ENCODE results near the gene SS18. TPM values are rescaled to one million over a fixed set of nuclear protein-coding genes. Genes with fewer than 3 reads are reported as not detected.

SS18 gene
- total RNA-seq, 2 donors from 2014 or later, result 36.6 to 49.8 TPM

GRCh38 chr18:26014462-26014861, 76.0 kb downstream of the SS18 start:
- no peak for DNase-seq
- Histone ChIP-seq H3K27ac (no peak overlapping the region), H3K9me3 (no peaks in the 10 kb centered on the region), H3K36me3 (replicated peaks in 1 of 2; ENCODE audit: insufficient read depth in 1 of 2, low read depth in 2 of 2) (peaks cover 0 to 9% of the 10 kb centered on the region in 2 donors), H3K27me3 (no peaks in the 10 kb centered on the region), H3K4me1 (no peaks in the 10 kb centered on the region), H3K4me3 (no peak overlapping the region)
- ATAC-seq, result no peak
- intact Hi-C loops (cut with DNase I), result no loop called here
- TF ChIP-seq POLR2A (IDR thresholded peaks at IDR 0.05), result no peak
- TF ChIP-seq, protein P1, sequence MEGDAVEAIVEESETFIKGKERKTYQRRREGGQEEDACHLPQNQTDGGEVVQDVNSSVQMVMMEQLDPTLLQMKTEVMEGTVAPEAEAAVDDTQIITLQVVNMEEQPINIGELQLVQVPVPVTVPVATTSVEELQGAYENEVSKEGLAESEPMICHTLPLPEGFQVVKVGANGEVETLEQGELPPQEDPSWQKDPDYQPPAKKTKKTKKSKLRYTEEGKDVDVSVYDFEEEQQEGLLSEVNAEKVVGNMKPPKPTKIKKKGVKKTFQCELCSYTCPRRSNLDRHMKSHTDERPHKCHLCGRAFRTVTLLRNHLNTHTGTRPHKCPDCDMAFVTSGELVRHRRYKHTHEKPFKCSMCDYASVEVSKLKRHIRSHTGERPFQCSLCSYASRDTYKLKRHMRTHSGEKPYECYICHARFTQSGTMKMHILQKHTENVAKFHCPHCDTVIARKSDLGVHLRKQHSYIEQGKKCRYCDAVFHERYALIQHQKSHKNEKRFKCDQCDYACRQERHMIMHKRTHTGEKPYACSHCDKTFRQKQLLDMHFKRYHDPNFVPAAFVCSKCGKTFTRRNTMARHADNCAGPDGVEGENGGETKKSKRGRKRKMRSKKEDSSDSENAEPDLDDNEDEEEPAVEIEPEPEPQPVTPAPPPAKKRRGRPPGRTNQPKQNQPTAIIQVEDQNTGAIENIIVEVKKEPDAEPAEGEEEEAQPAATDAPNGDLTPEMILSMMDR (IDR thresholded peaks at IDR 0.05), result no peak

- Histone ChIP-seq H3K9me3 (no peaks in the 10 kb centered on the region), H3K4me3 (no peak overlapping the region), H3K4me1 (no peaks in the 10 kb centered on the region), H3K27ac (no peak overlapping the region), H3K27me3 (no peaks in the 10 kb centered on the region), H3K36me3 (replicated peaks in 1 of 2; ENCODE audit: insufficient read depth in 1 of 2, low read depth in 2 of 2) (no peaks in the 10 kb centered on the region)
- intact Hi-C loops (cut with DNase I), result no loop called here
- ATAC-seq (no peak), DNase-seq (no peak)
- TF ChIP-seq POLR2A (IDR thresholded peaks at IDR 0.05), result no peak
- TF ChIP-seq, protein P1 (IDR thresholded peaks at IDR 0.05), result no peak
- 97 to 100% methylated on average over 1 of the region's 1 CpG for WGBS, 2 donors
Measured at GRCh38 chr18:26008619-26009018, 81.8 kb downstream of the SS18 start.

DNA sequence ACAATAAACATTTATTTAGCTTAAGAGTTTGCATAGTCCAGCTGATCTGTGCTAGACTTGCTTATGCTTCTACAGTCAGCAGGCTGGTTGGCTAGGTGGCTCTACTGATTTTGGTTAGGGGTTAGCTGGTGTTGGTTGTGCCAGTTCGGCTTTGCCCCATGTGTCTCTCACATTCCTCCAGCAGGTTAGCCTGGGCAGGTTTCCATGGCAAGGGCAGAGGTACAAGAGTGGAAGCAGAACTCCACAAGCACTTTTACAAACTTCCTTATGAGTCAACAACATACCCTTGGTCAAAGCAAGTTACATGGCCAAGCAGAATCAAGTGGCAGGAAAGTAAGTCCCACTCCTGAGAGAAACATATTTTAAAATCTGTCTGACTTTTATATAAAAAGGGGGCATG, 82.3 kb downstream of the SS18 start:
- DNase-seq, result no peak
- Histone ChIP-seq H3K36me3 (replicated peaks in 1 of 2; ENCODE audit: insufficient read depth in 1 of 2, low read depth in 2 of 2) (no peaks in the 10 kb centered on the region), H3K27me3 (no peaks in the 10 kb centered on the region), H3K9me3 (no peaks in the 10 kb centered on the region), H3K4me3 (no peak overlapping the region), H3K4me1 (no peaks in the 10 kb centered on the region), H3K27ac (no peak overlapping the region)
- intact Hi-C loops (cut with DNase I), result no loop called here
- 100% methylated on average over 1 of the region's 1 CpG for WGBS, 2 donors
- TF ChIP-seq POLR2A (IDR thresholded peaks at IDR 0.05), result no peak
- TF ChIP-seq, protein P1 (IDR thresholded peaks at IDR 0.05), result no peak
- ATAC-seq, result no peak

GRCh38 chr18:26005950-26006349, 84.5 kb downstream of the SS18 start:
- Histone ChIP-seq H3K9me3 (no peaks in the 10 kb centered on the region), H3K4me3 (no peak overlapping the region), H3K27ac (no peak overlapping the region), H3K27me3 (no peaks in the 10 kb centered on the region), H3K4me1 (no peaks in the 10 kb centered on the region), H3K36me3 (replicated peaks in 1 of 2; ENCODE audit: insufficient read depth in 1 of 2, low read depth in 2 of 2) (no peaks in the 10 kb centered on the region)
- TF ChIP-seq POLR2A (IDR thresholded peaks at IDR 0.05), result no peak
- TF ChIP-seq, protein P1 (IDR thresholded peaks at IDR 0.05), result no peak
- no peak for DNase-seq
- no peak for ATAC-seq
- intact Hi-C loops (cut with DNase I), result no loop called here
- 41 to 46% methylated on average over 1 of the region's 1 CpG for WGBS, 2 donors

- Histone ChIP-seq H3K4me1 (no peaks in the 10 kb centered on the region), H3K27me3 (no peaks in the 10 kb centered on the region), H3K9me3 (no peaks in the 10 kb centered on the region), H3K4me3 (no peak overlapping the region), H3K27ac (no peak overlapping the region), H3K36me3 (replicated peaks in 1 of 2; ENCODE audit: insufficient read depth in 1 of 2, low read depth in 2 of 2) (no peaks in the 10 kb centered on the region)
- no peak for ATAC-seq
- intact Hi-C loops (cut with DNase I), result no loop called here
- TF ChIP-seq POLR2A (IDR thresholded peaks at IDR 0.05), result no peak
- TF ChIP-seq, protein P1 (IDR thresholded peaks at IDR 0.05), result no peak
- no peak for DNase-seq
- 85 to 87% methylated on average over 5 to 13 of the region's 13 CpGs for WGBS, 2 donors
Measured at GRCh38 chr18:26004832-26005231, 85.6 kb downstream of the SS18 start.

Measured in body of pancreas (tissue), 4 donors.